ENCODE measurements around the gene P4HA2. TPM values are rescaled to one million over a fixed set of nuclear protein-coding genes. Genes with fewer than 3 reads are reported as not detected.
A peak's percentile ranks its signal among the peaks of the same experiment; 100 is the strongest.

Gene P4HA2
- total RNA-seq, 1 donor from 2014 or later = 26.9 TPM

DNA sequence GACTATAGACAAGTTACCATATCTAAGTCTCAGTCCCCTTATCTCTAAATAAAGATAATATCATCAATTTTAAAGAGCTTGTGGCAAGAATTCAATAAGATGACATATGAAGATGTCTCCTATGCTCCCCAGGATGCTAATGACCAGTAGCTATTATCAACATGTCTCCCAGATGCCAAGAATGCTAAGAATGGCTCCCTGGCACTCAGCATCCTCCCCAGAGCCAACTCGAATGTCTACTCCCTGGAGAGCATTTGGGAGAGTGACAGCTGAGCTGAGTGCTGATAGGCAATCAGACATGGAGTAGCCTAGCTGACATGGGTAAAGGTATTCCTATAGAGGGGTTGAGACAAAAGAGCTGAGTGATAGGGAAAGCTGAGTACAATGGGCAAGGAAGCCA lies 15.9 kb downstream of the P4HA2 start:
- ATAC-seq (no peak), DNase-seq (ENCODE audit: low spot score) (peak; percentile 23)
- intact Hi-C loops (cut with DNase I) = no loop called here

DNA sequence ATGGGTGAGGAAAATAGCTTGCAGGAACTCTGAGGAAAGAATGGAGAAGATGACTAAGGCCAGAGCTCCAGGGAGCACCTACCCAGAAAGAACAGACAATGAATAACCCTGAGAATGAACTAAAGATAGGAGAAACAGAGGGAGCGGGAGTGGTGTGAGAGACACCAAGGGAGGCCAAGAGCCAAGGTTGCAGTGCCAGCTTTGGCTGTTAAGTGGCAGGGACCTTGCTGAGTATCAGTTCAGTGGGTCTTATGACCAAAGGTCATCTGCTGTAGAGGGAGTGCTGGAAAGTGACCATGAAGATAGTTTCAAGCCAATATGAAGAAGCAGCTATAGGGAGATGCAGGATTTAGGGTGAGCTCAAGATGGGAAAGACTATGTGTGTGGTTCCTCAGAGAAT lies 16.7 kb downstream of the P4HA2 start:
- ATAC-seq (no peak), DNase-seq (ENCODE audit: low spot score) (peak; percentile 14)
- intact Hi-C loops (cut with DNase I) = no loop called here

DNA sequence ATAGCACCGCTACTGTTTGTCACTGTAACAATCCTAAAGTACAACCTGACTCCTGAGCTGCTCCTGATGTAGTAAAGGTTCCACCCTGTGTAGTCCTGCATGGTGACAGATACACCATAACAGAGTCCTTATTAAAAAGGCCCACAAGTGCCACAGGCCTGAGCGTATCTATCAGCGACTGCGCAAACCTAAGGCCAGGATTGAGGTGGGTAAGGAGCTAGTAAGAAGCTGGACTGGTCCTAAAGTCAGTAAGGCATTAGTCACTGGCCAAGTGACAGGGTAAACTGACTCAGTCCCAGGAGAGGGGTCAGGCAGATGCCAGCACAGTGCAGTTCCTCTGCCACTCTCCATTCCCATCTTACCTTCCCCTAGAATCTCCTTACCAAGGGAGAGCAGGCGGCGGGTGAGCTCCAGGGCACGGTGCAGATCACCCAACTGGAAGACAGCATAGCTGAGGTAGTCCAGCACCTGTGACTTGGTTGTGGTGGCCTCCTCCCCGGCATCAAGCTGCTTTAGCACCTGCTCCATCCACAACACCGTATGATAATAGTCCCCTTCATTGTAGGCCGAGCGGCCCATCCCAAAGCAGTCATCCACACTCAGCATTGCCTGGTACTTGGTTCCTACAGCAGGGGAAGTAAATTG lies 17.6 kb downstream of the P4HA2 start:
- intact Hi-C loops (cut with DNase I) = no loop called here
- peak; percentile 12 for DNase-seq (ENCODE audit: low spot score)
- ATAC-seq = no peak

DNA sequence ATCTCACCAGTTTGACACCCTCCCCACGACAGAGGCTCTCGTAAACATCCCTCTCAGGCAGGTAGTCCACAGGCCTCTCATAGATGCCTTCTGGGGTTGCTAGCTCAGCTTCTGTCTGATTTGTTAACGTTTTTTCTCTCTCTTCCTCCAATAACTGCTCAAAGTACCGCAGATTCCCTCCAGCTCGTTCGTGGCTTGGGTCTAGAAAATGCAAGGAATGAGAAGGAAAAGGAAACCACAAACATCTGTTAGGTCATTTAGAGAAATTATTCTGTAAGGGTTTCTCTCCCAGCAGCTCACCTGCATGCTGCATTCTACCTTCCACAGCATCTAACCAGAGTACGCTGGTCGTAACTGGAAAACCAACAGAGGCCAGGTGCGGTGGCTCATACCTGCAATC lies 18.5 kb downstream of the P4HA2 start:
- no peak for ATAC-seq
- DNase-seq (ENCODE audit: low spot score) = no peak
- intact Hi-C loops (cut with DNase I) = no loop called here

DNA sequence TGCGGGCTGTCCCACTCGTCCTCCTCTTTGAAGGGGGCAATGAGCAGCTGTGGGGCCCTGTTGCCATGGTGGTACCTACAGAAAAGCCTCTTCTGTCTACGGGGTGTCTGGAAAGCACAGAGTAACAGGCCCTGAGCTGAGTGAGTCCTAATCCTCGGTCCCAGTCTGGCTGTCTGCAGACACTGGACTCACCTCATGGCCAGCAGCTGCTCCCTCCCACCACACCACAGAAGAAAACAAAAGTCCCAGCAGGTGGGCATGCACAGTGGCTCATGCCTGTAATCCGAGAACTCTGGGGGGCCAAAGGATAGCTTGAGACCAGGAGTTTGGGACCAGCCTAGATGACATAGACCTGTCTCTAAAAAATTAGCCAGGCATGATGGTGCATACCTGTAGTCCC lies 19.9 kb downstream of the P4HA2 start:
- intact Hi-C loops (cut with DNase I) = no loop called here
- no peak for DNase-seq (ENCODE audit: low spot score)
- ATAC-seq = no peak

DNA sequence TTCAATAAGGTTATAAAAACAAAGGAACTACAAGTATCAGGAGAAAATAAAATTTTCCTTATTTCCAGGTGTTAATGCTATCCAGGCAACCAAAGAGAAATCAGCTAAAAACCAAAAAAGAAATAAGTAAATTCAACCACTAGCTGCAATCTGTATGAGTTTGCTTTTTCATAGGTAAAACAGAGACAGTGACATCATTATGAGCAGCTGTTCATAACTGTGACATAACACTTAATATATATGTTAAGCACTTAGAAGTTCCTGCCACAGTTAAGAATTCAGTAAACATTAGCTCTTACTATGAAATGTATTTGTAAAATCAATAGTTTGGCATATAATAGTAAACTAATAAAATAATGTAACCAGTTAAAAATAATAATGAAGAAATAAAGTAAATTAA lies 20.9 kb downstream of the P4HA2 start:
- DNase-seq (ENCODE audit: low spot score) = no peak
- no peak for ATAC-seq
- intact Hi-C loops (cut with DNase I) = no loop called here

DNA sequence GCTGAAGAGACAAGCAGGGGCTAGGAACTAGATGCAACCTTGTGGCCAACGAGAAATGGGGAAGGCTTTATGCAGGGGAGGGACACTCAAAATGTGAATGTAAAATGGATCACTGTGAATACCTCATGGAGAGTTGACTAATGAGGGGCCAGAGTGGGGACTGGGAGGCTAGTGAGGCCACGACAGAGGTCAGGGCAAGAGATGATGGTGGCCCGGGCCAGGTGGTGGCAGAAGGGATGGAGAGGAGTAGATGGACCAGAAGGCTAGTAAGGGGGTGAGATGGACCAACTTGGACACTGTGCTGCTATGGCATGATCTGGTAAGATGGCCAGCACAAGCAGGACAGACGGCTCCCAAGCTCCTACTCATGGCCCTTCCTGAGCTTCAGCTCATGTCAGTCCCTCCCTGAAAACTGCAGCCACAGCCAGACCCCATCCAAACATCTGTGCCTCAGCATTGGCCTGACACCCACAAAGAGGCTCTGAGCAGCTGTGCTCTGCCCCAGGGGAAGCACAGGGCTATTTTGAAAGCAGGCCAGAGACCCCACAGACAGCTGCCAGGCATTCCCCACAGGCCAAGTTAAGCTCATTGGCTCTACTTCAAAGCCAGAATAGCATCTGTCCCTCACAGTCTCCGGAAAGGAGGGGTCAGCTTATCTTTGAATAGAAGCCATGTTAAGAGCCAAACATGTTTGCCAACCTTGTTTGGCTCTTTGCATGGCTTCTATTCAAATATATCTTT lies 22.1 kb downstream of the P4HA2 start:
- ATAC-seq (peak; percentile 21), DNase-seq (ENCODE audit: low spot score) (no peak)
- intact Hi-C loops (cut with DNase I) = no loop called here

DNA sequence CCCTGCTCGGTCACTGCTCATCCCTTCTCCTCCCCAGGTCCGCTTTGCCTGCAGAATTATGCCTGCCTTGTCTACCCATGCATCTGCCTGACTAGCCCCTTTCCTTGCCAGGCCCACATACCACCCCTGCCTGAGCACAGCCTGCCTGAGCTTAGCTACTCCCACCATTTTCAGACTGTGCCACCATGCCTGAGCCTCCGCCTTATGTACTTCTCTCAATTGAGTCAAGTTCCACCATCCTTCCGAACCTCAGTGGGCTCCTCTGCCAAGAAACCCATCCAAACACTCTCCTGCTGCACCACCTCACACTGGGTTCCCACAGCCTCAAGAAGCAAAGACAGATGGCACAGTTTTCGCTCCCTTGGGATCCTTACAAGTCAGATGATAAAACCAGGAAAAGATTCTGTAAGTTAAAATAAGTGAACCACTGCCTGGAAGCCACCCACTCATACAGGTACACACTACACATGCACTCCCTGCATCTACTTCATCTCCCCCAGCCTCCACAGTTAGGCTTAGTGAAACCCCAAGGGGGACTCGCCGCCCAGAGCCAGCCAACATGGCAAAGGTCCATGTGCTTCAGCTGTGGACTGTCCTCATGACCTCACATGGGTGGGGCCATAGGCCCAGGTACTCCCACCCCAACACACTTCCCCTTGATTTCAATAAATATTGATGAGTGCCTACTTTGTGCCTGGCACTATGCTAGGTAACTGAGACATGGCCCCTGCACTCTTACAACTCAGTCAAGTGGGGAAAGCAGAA lies 23.1 kb downstream of the P4HA2 start:
- intact Hi-C loops (cut with DNase I) = no loop called here
- no peak for ATAC-seq

DNA sequence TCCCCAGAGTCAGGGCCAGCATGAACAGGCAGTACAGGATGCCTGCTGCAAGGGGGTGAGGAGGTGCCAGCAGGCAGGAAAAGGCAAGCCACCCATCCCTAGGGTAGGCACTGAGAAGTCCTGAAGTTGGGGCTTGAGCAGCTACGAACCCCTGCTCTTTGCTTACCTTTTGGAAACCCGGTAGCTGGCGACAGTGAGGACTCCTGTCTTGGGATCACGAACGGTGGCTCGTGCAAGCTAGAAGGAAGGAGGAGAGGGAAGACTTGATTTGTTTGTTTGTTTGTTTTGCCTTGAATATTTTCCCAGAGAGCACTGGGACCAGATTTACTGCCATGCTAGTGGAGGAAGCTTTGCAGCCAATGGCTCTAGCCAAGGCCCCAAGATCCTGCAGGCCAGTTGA lies 23.7 kb downstream of the P4HA2 start:
- intact Hi-C loops (cut with DNase I) = no loop called here
- ATAC-seq (no peak), DNase-seq (ENCODE audit: low spot score) (no peak)

More for the DNA sequence above, 23.1 kb downstream of the P4HA2 start:
- no peak for DNase-seq (ENCODE audit: low spot score)

DNA sequence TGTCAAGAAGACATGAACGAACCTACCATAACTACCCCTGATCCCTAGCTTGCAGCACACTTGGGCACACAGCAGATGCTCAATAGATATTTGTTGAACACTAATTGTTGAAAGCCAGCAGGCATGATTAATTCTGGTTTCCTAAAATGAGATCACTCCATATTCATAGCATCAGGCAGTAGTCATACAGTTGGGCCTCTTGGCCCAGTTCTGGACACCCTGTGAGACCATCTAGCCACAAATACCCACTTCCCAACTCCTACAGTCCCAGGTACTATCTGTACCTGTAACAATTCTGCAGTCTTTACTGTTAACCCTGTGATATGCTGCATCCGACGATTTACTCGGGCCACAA lies 24.2 kb downstream of the P4HA2 start:
- ATAC-seq (no peak), DNase-seq (ENCODE audit: low spot score) (no peak)
- intact Hi-C loops (cut with DNase I) = no loop called here

DNA sequence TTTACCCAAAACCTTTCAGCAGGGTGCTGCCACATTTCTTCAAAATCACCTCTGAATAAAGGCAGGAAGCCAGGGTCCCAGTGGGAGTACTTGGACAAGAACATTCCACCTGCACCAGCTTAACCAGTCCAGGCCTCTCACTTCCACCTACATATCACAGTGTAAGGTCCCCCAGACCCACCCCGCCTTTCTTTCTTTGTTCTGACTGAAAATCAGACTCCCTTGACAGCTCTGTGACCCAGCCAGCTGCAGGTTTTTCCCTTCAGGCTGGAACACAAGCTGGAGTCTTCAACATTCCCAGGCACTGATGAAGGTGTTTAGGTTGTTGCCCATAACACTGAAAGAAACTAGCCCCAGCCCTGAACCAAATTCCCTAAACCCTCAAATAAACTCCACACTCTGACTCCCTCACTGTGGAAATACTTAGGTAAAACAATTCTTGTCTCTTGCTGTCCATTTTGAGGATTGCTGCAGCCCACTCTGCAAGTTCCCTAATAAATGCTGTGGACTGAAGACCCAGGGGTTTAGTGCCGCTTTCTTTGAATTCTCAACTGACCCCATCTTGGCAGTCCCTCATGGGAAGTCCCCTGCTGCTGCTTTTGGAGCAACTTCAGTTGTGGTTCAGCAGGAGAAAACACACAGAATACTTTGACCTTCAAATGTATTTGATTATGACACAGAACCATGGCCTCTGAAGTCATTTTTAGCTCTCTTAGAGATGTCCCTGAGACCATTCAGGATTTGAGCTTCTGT lies 24.8 kb downstream of the P4HA2 start:
- intact Hi-C loops (cut with DNase I) = no loop called here

DNA sequence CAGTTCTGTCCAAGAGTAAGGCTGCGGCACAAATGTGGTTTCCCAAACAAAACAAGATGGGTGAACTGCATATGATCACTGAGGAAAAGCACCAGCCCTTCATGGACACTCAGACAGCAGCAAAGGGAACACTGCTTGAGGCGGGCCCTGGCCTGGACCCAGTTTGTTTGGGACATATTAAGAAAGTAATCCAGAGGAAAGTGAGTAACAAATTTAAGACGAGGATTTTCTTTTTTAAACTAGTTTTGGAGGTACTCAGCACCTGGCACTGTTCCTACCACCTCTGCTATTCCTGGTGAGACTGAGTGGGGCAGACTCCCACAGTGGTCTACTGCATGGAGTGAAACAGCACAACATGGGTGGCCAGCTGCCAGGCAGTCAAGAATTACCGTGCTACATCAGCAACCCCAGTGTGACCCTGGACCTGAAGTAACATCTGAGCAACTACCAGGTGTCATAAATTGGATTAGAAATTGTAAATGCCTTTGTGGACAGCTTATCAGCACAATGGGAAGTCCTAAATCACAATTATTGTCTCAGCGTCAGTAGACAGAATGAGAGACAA lies 28.5 kb downstream of the P4HA2 start:
- no peak for ATAC-seq
- DNase-seq (ENCODE audit: low spot score) = no peak
- intact Hi-C loops (cut with DNase I) = no loop called here

More for the DNA sequence above, 24.8 kb downstream of the P4HA2 start:
- ATAC-seq (no peak), DNase-seq (ENCODE audit: low spot score) (no peak)

DNA sequence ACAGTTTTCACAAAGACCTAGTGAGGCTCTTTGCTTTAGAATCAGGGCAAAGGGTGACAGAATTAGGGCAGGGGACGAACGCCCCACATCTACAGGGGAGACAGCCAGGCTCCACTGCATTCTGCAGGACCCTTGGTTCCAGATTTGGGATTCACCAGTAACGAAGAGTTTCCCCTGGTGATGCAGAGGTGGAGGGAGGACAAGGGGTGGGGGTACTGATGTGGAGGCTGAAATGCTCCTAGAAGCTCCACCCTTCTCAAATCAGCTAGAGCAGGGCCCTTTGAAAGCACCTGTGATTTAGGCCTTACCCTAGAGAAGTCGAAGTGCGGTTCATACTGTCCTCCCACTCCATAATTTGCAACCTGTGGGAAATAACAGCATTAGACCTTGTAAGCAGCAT lies 29.1 kb downstream of the P4HA2 start:
- intact Hi-C loops (cut with DNase I) = no loop called here
- ATAC-seq = no peak
- DNase-seq (ENCODE audit: low spot score) = no peak

DNA sequence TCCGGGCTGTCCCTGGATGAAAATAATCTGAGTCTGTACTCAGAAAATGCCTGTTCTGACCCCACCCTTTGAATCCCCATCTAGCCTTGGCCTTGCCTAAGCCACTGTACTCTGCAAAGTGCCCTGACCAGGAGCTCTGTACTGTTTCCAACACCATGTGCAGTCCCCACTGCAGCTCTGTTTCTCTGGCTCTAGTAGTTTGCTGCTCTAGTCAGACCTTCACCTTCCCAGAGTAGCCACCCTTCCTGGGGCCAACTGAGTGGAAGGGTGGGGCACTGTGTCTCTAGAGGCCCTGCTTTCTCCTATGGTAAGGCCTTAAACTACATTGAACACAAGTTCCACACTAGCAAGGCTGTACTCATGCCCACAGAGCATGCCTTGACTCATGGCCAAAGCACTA lies 31.9 kb downstream of the P4HA2 start:
- intact Hi-C loops (cut with DNase I) = no loop called here
- ATAC-seq (no peak), DNase-seq (ENCODE audit: low spot score) (no peak)

DNA sequence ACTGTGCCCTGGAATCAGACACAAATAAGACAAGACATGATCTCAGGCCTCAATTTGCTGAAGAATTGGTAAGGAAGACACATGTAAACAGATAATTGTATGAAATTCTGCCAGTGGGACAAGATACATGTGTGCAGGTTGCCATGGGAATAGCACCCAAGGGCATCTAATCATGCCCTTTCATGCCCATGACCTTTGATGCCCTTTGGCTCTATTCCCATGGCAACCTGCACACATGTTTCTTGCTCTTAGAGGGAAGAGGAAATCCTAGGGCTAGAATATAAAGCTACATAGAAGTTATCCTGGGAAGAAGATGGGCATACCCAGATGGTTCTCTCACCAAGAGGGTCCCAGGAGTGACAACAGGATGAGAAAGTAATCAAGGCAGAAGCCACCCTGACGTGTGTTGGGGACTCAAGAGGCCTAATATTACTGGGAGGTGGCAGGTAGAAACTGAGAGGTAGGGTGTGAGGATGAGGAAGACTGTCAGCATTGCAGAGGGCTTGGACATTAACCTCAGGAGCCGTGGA lies 34.4 kb downstream of the P4HA2 start:
- ATAC-seq = no peak
- no peak for DNase-seq (ENCODE audit: low spot score)
- intact Hi-C loops (cut with DNase I) = no loop called here

DNA sequence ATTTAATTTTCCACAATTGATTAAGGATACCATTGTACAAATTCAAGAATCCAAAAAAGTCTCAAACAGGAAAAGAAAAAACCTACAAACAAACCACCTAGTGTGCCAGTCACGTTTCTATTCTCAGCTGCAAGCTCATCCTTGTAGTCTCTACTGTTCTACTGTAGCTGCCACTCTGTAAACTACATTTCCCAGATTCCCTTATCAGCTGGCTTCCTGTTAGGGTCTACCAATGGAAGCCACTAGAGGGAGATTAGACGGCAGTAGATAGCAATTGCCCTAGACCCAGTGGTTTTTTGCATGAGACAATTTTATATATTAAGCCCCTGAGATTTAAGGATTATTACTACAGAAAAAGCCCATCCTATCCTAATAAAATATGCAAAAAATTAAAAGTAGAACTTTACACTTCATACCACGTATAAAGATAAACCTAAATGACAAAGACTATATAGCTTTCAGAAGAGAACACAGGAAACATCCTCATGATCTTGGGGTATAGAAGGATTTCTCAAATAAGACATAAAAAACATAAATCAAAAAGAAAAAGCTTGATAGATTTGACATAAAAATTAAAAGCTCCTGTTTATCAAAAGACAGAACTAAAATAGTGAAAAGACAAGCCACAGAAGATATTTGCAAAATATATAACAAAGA lies 37.4 kb downstream of the P4HA2 start:
- intact Hi-C loops (cut with DNase I) = no loop called here
- ATAC-seq = peak; percentile 96
- DNase-seq (ENCODE audit: low spot score) = no peak

DNA sequence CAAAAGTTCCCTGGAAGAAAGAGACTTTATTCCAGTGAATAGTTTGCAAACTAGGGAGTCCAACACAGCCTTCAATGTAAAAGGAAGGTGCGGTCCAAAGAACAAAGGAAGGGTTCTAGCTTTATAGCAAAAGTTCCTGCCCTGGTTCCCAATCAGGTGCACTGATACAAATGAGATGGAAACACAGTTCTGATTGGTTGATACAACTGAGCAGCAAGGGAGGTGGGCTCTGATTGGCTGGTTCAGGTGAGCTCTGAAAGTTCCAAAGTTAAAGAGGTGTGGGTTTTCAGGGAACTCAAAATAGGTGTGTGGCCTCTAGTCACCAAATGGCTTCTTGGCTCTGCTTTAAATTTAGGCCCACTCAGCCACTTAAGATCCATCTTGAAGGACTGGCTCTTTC lies 43.1 kb downstream of the P4HA2 start:
- DNase-seq (ENCODE audit: low spot score) (no peak), ATAC-seq (no peak)
- intact Hi-C loops (cut with DNase I) = no loop called here

DNA sequence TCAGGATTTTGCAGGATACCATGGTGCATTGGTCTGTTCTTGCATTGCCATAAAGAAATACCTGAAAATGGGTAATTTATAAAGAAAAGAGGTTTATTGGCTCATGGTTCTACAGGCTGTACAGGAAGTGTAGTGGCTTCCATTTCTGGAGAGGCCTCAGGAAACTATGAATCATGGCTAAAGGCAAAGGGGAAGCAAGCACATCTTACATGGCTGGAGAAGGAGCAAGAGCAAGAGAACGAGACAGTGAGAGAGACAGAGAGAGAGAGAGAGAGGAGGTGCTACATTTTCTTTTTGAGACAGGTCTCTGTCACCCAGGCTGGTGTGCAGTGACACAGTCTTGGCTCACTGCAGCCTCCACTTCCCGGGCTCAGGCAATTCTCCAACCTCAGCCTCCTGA lies 43.9 kb downstream of the P4HA2 start:
- ATAC-seq = no peak

More for the DNA sequence above, 43.9 kb downstream of the P4HA2 start:
- intact Hi-C loops (cut with DNase I) = no loop called here
- DNase-seq (ENCODE audit: low spot score) = no peak

Data from sciatic nerve (tissue), 2 donors.